ENCODE data around the gene SPACDR. TPM values are rescaled to one million over a fixed set of nuclear protein-coding genes. Genes with fewer than 3 reads are reported as not detected.
"Not testable (repeated sequence)": the region's sequence is repeated elsewhere in the genome, so short reads cannot be mapped to it uniquely, and the experiment has no call there.

The SPACDR gene
- total RNA-seq, 5 donors from 2014 or later (not counting 1 experiment from before 2014, with no cell fraction given), result 1.3 to 4.0 (median 3.3) TPM

- no peak overlapping the region for H3K27ac ChIP-seq (ENCODE audit: low read length)
- CTCF ChIA-PET, result interaction anchor here (0.6 to 0.7 kb wide), 2 partner anchors 10 to 1035 kb away, joined by 3 to 5 read pairs; no protein-coding TSS in a partner anchor
- Mint-ChIP-seq H3K4me3 (no peak overlapping the region), H3K27ac (no peak overlapping the region), H3K27me3 (no peaks in the 10 kb centered on the region), H3K4me1 (peaks cover 2 to 8% (median 7%) of the 10 kb centered on the region in 3 donors), H3K36me3 (peaks cover 2% of the 10 kb centered on the region), H3K9me3 (no peaks in the 10 kb centered on the region)
- POLR2A ChIA-PET, result no interaction called here
- no peak overlapping the region for H3K4me3 ChIP-seq (ENCODE audit: control insufficient read depth in 1 of 2, extremely low read depth in 1 of 2, low read length in 1 of 2)
- no peaks in the 10 kb centered on the region for H3K9me3 ChIP-seq
- ATAC-seq (replicated peaks in 1 of 4) (no peak), DNase-seq (no peak)
- H3K36me3 ChIP-seq (ENCODE audit: control insufficient read depth in 2 of 2, extremely low read depth in 1 of 2, insufficient read depth in 1 of 2, low read length in 1 of 2), result peaks cover 10 to 42% of the 10 kb centered on the region in 2 donors
- no peaks in the 10 kb centered on the region for H3K27me3 ChIP-seq (replicated peaks in 1 of 2; ENCODE audit: control insufficient read depth in 2 of 2, extremely low read depth in 1 of 2, insufficient read depth in 2 of 2, low read length in 1 of 2)
- 100% methylated on average over 1 of the region's 2 CpGs for WGBS (ENCODE audit: insufficient coverage)
- peaks cover 0 to 17% of the 10 kb centered on the region in 2 experiments for H3K4me1 ChIP-seq (ENCODE audit: control insufficient read depth in 1 of 2, extremely low read depth in 1 of 2, insufficient read depth in 2 of 2, low read length in 2 of 2)
Observed at GRCh38 chr7:100464791-100465190, 731 bp upstream of the SPACDR start.

DNA sequence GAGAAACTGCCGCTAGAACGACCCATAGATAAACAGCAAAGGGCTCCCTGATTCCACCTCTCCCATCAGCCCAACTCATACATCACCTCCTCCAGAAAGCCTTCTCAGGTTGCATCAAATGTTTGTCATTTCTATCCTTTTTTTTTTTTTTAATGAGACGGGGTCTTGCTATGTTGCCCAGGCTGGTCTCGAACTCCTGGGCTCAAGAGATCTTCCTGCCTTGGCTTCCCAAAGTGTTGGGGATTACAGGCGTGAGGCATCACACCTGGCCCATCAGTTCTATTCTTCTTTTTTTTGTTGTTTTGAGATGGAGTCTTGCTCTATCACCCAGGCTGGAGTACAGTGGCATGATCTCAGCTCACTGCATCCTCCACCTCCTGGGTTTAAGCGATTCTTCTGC is 7.0 kb downstream of the SPACDR start:
- Mint-ChIP-seq H3K9me3 (no peaks in the 10 kb centered on the region), H3K27me3 (no peaks in the 10 kb centered on the region), H3K4me1 (peaks cover 9 to 18% (median 16%) of the 10 kb centered on the region in 3 donors), H3K36me3 (peaks cover 9% of the 10 kb centered on the region), H3K27ac (no peak overlapping the region), H3K4me3 (no peak overlapping the region)
- ChIA-PET CTCF (interaction anchor here in 1 of 2 donors (0.6 to 1.5 kb wide), 3 partner anchors 12 to 224 kb away, joined by 3 to 6 read pairs (median 5); no protein-coding TSS in a partner anchor), POLR2A (no interaction called here)
- DNase-seq (no peak), ATAC-seq (replicated peaks in 1 of 4) (no peak)
- no peaks in the 10 kb centered on the region for H3K27me3 ChIP-seq (replicated peaks in 1 of 2; ENCODE audit: control insufficient read depth in 2 of 2, extremely low read depth in 1 of 2, insufficient read depth in 2 of 2, low read length in 1 of 2)
- peaks cover 0 to 17% of the 10 kb centered on the region in 2 experiments for H3K4me1 ChIP-seq (ENCODE audit: control insufficient read depth in 1 of 2, extremely low read depth in 1 of 2, insufficient read depth in 2 of 2, low read length in 2 of 2)
- H3K27ac ChIP-seq (ENCODE audit: low read length), result no peak overlapping the region
- no CpG with 5 or more reads among the region's 6 CpGs for WGBS (ENCODE audit: insufficient coverage)
- H3K4me3 ChIP-seq (ENCODE audit: control insufficient read depth in 1 of 2, extremely low read depth in 1 of 2, low read length in 1 of 2), result no peak overlapping the region
- no peaks in the 10 kb centered on the region for H3K9me3 ChIP-seq
- peaks cover 8 to 10% of the 10 kb centered on the region in 2 donors for H3K36me3 ChIP-seq (ENCODE audit: control insufficient read depth in 2 of 2, extremely low read depth in 1 of 2, insufficient read depth in 1 of 2, low read length in 1 of 2)

- H3K9me3 Mint-ChIP-seq, result no peaks in the 10 kb centered on the region
- no peak overlapping the region for H3K27ac Mint-ChIP-seq
- H3K27me3 Mint-ChIP-seq, result no peaks in the 10 kb centered on the region
- Histone ChIP-seq H3K4me3 (ENCODE audit: control insufficient read depth in 1 of 2, extremely low read depth in 1 of 2, low read length in 1 of 2) (no peak overlapping the region), H3K9me3 (no peaks in the 10 kb centered on the region), H3K27me3 (replicated peaks in 1 of 2; ENCODE audit: control insufficient read depth in 2 of 2, extremely low read depth in 1 of 2, insufficient read depth in 2 of 2, low read length in 1 of 2) (no peaks in the 10 kb centered on the region), H3K36me3 (ENCODE audit: control insufficient read depth in 2 of 2, extremely low read depth in 1 of 2, insufficient read depth in 1 of 2, low read length in 1 of 2) (peaks cover 8 to 9% of the 10 kb centered on the region in 2 donors), H3K27ac (ENCODE audit: low read length) (no peak overlapping the region), H3K4me1 (ENCODE audit: control insufficient read depth in 1 of 2, extremely low read depth in 1 of 2, insufficient read depth in 2 of 2, low read length in 2 of 2) (peaks cover 0 to 17% of the 10 kb centered on the region in 2 experiments)
- ChIA-PET POLR2A (no interaction called here), CTCF (interaction anchor here in 1 of 2 donors (0.7 to 1.5 kb wide), 2 partner anchors 12 to 118 kb away, joined by 5 to 6 read pairs; no protein-coding TSS in a partner anchor)
- no peak for DNase-seq
- H3K4me1 Mint-ChIP-seq, result peaks cover 9 to 18% (median 16%) of the 10 kb centered on the region in 3 donors
- peaks cover 9% of the 10 kb centered on the region for H3K36me3 Mint-ChIP-seq
- no peak overlapping the region for H3K4me3 Mint-ChIP-seq
- WGBS (ENCODE audit: insufficient coverage), result 94% methylated on average over 8 of the region's 14 CpGs
- no peak for ATAC-seq (replicated peaks in 1 of 4)
Observed at GRCh38 chr7:100456562-100456961, 7.5 kb downstream of the SPACDR start.

DNA sequence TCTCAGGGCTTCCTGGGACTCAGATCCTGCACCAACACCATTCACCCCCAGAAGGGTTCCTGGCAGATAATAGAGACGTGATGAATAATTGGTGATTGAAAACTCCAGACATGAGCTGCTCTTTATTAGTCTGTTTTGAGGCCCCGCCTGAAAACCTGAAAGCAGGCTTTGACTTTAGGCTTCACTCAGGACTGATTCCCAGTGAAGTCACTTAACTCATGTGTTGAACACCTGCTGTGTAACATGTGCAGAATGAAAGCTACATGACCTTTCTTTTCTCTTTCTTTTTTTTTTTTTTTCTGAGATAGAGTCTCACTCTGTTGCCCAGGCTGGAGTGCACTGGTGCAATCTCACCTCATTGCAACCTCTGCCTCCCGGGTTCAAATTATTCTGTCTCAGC is 8.9 kb downstream of the SPACDR start:
- Mint-ChIP-seq H3K4me1 (peaks cover 9 to 22% (median 22%) of the 10 kb centered on the region in 3 donors), H3K9me3 (no peaks in the 10 kb centered on the region), H3K27me3 (no peaks in the 10 kb centered on the region), H3K36me3 (peaks cover 9% of the 10 kb centered on the region), H3K27ac (peak overlapping the region; percentile 81 to 84), H3K4me3 (peak overlapping the region in 1 of 3 donors; percentile 53)
- ChIA-PET CTCF (interaction anchor here (0.5 to 1.9 kb wide), 7 partner anchors 10 to 624 kb away, joined by 3 to 6 read pairs (median 3); partner anchors contain the start of gene ACTL6B (in 1 of the 2)), POLR2A (no interaction called here)
- Histone ChIP-seq H3K9me3 (no peaks in the 10 kb centered on the region), H3K36me3 (ENCODE audit: control insufficient read depth in 2 of 2, extremely low read depth in 1 of 2, insufficient read depth in 1 of 2, low read length in 1 of 2) (peaks cover 0 to 4% of the 10 kb centered on the region in 2 donors), H3K27ac (ENCODE audit: low read length) (no peak overlapping the region), H3K4me1 (ENCODE audit: control insufficient read depth in 1 of 2, extremely low read depth in 1 of 2, insufficient read depth in 2 of 2, low read length in 2 of 2) (peaks cover 0 to 25% of the 10 kb centered on the region in 2 experiments), H3K4me3 (ENCODE audit: control insufficient read depth in 1 of 2, extremely low read depth in 1 of 2, low read length in 1 of 2) (no peak overlapping the region), H3K27me3 (replicated peaks in 1 of 2; ENCODE audit: control insufficient read depth in 2 of 2, extremely low read depth in 1 of 2, insufficient read depth in 2 of 2, low read length in 1 of 2) (peaks cover 0 to 1% of the 10 kb centered on the region in 2 experiments)
- DNase-seq (no peak), ATAC-seq (replicated peaks in 1 of 4) (no peak)
- 100% methylated on average over 1 of the region's 3 CpGs for WGBS (ENCODE audit: insufficient coverage)

DNA sequence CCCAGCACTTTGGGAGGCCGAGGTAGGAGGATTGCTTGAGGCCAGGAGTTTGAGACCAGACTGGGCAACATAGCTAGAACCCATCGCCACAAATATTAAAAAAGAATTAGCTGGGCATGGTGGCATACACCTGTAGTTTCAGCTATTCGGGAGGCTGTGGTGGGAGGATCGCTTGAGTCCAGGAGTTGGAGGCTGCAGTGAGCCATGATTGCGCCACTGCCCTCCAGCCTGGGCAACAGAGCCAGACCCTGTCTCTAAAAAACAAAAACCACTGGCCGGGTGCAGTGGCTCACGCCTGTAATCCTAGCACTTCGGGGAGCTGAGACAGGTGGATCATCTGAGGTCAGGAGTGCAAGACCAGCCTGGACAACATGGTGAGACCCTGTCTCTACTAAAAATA is 10.2 kb downstream of the SPACDR start:
- ChIA-PET POLR2A (interaction anchor here in 1 of 2 donors (0.6 to 0.9 kb wide), 3 partner anchors 9 to 34 kb away, joined by 4 to 6 read pairs (median 4); no protein-coding TSS in a partner anchor), CTCF (interaction anchor here (0.6 to 1.9 kb wide), 6 partner anchors 15 to 515 kb away, joined by 3 to 6 read pairs (median 4); no protein-coding TSS in a partner anchor)
- 96% methylated on average over 7 of the region's 8 CpGs for WGBS (ENCODE audit: insufficient coverage)
- H3K36me3 Mint-ChIP-seq; H3K9me3 ChIP-seq; H3K36me3 ChIP-seq (ENCODE audit: control insufficient read depth in 2 of 2, extremely low read depth in 1 of 2, insufficient read depth in 1 of 2, low read length in 1 of 2); DNase-seq; H3K27ac ChIP-seq (ENCODE audit: low read length); H3K4me3 ChIP-seq (ENCODE audit: control insufficient read depth in 1 of 2, extremely low read depth in 1 of 2, low read length in 1 of 2); H3K27me3 ChIP-seq (replicated peaks in 1 of 2; ENCODE audit: control insufficient read depth in 2 of 2, extremely low read depth in 1 of 2, insufficient read depth in 2 of 2, low read length in 1 of 2); ATAC-seq (replicated peaks in 1 of 4); H3K9me3 Mint-ChIP-seq; H3K4me3 Mint-ChIP-seq; H3K27me3 Mint-ChIP-seq: not testable (repeated sequence)
- Mint-ChIP-seq H3K4me1 (peaks cover 9 to 26% (median 22%) of the 10 kb centered on the region in 3 donors), H3K27ac (peak overlapping the region in 1 of 2 donors; percentile 81)
- H3K4me1 ChIP-seq (ENCODE audit: control insufficient read depth in 1 of 2, extremely low read depth in 1 of 2, insufficient read depth in 2 of 2, low read length in 2 of 2), result peaks cover 0 to 28% of the 10 kb centered on the region in 2 experiments

GRCh38 chr7:100452513-100452912 is 11.5 kb downstream of the SPACDR start:
- CTCF ChIA-PET, result no interaction called here
- Mint-ChIP-seq H3K36me3 (no peaks in the 10 kb centered on the region), H3K4me3 (no peak overlapping the region), H3K27ac (no peak overlapping the region), H3K9me3 (no peaks in the 10 kb centered on the region), H3K4me1 (peaks cover 9 to 26% (median 22%) of the 10 kb centered on the region in 3 donors), H3K27me3 (no peaks in the 10 kb centered on the region)
- Histone ChIP-seq H3K27ac (ENCODE audit: low read length) (no peak overlapping the region), H3K36me3 (ENCODE audit: control insufficient read depth in 2 of 2, extremely low read depth in 1 of 2, insufficient read depth in 1 of 2, low read length in 1 of 2) (no peaks in the 10 kb centered on the region), H3K27me3 (replicated peaks in 1 of 2; ENCODE audit: control insufficient read depth in 2 of 2, extremely low read depth in 1 of 2, insufficient read depth in 2 of 2, low read length in 1 of 2) (peaks cover 0 to 3% of the 10 kb centered on the region in 2 experiments), H3K9me3 (no peaks in the 10 kb centered on the region), H3K4me3 (ENCODE audit: control insufficient read depth in 1 of 2, extremely low read depth in 1 of 2, low read length in 1 of 2) (no peak overlapping the region), H3K4me1 (ENCODE audit: control insufficient read depth in 1 of 2, extremely low read depth in 1 of 2, insufficient read depth in 2 of 2, low read length in 2 of 2) (peaks cover 0 to 28% of the 10 kb centered on the region in 2 experiments)
- ATAC-seq (replicated peaks in 1 of 4) (no peak), DNase-seq (no peak)
- 100% methylated on average over 1 of the region's 3 CpGs for WGBS (ENCODE audit: insufficient coverage)
- POLR2A ChIA-PET, result interaction anchor here in 1 of 2 donors (0.6 kb wide), 1 partner anchor 12 kb away, joined by 3 read pairs; no protein-coding TSS in a partner anchor
